ENCODE data around the gene MS4A10. TPM values are rescaled to one million over a fixed set of nuclear protein-coding genes. Genes with fewer than 3 reads are reported as not detected.

Gene MS4A10
- total RNA-seq, 1 donor from 2014 or later: not detected

GRCh38 chr11:60842668-60843600 lies 57.8 kb downstream of the MS4A10 start:
- TF ChIP-seq, protein P1, sequence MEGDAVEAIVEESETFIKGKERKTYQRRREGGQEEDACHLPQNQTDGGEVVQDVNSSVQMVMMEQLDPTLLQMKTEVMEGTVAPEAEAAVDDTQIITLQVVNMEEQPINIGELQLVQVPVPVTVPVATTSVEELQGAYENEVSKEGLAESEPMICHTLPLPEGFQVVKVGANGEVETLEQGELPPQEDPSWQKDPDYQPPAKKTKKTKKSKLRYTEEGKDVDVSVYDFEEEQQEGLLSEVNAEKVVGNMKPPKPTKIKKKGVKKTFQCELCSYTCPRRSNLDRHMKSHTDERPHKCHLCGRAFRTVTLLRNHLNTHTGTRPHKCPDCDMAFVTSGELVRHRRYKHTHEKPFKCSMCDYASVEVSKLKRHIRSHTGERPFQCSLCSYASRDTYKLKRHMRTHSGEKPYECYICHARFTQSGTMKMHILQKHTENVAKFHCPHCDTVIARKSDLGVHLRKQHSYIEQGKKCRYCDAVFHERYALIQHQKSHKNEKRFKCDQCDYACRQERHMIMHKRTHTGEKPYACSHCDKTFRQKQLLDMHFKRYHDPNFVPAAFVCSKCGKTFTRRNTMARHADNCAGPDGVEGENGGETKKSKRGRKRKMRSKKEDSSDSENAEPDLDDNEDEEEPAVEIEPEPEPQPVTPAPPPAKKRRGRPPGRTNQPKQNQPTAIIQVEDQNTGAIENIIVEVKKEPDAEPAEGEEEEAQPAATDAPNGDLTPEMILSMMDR (IDR thresholded peaks at IDR 0.05): no peak
- no peak for DNase-seq (ENCODE audit: extremely low spot score, unreplicated experiment)
- peak overlapping the region; percentile 84 for H3K4me3 Mint-ChIP-seq (ENCODE audit: unreplicated experiment)
- H3K9me3 Mint-ChIP-seq (ENCODE audit: unreplicated experiment): no peaks in the 10 kb centered on the region
- H3K36me3 Mint-ChIP-seq (ENCODE audit: unreplicated experiment): peaks cover 6% of the 10 kb centered on the region
- peaks cover 57% of the 10 kb centered on the region for H3K4me1 Mint-ChIP-seq (ENCODE audit: unreplicated experiment)
- no peaks in the 10 kb centered on the region for H3K27me3 Mint-ChIP-seq (ENCODE audit: unreplicated experiment)
- H3K27ac Mint-ChIP-seq (ENCODE audit: unreplicated experiment): peak overlapping the region; percentile 97

DNA sequence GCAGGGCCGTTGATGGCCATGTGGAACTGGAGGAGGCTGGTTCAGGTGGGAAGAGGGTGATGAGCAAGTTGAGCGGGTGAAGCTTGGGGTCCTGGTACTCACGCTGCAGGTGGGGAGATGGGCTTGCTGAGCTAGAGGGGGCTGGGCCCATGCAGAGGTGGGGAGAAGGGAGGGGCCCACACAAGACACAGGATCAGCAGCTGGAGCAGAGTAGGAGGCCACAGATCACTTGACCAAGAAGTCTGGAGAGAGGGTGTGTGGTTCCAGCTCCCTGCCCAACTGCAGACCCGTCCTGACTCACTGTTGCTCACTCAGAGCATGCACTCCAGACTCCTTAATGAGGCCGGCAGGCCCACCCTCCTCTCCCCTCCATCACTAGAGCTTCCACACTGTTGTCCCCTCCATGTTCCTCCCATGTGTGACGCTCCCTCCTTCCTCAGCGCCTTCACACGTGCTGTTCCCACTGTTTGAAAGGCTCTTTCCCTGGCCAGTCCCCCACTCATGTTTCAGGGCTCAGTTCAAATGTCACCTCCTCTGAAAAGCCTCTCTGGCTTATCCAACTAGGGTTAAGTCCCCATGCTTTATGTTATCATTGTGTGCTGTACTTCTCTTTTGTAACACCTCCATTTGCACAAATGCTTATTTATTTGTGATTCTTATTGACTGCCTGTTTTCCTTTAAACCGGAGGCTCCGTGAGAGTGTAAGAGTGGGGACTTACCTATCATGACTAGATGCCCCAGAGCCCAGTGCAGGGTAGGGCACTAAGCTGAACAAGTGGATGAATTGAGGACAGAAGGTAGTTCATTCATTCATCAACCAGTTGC lies 59.1 kb downstream of the MS4A10 start:
- Mint-ChIP-seq H3K4me1 (ENCODE audit: unreplicated experiment) (peaks cover 57% of the 10 kb centered on the region), H3K9me3 (ENCODE audit: unreplicated experiment) (no peaks in the 10 kb centered on the region), H3K4me3 (ENCODE audit: unreplicated experiment) (peak overlapping the region; percentile 84), H3K27me3 (ENCODE audit: unreplicated experiment) (no peaks in the 10 kb centered on the region), H3K27ac (ENCODE audit: unreplicated experiment) (peak overlapping the region; percentile 14), H3K36me3 (ENCODE audit: unreplicated experiment) (peaks cover 12% of the 10 kb centered on the region)
- no peak for DNase-seq (ENCODE audit: extremely low spot score, unreplicated experiment)
- TF ChIP-seq, protein P1 (IDR thresholded peaks at IDR 0.05): no peak

- Mint-ChIP-seq H3K27me3 (ENCODE audit: unreplicated experiment) (no peaks in the 10 kb centered on the region), H3K36me3 (ENCODE audit: unreplicated experiment) (peaks cover 14% of the 10 kb centered on the region), H3K9me3 (ENCODE audit: unreplicated experiment) (no peaks in the 10 kb centered on the region), H3K4me1 (ENCODE audit: unreplicated experiment) (peaks cover 52% of the 10 kb centered on the region), H3K27ac (ENCODE audit: unreplicated experiment) (no peak overlapping the region), H3K4me3 (ENCODE audit: unreplicated experiment) (peak overlapping the region; percentile 1)
- DNase-seq (ENCODE audit: extremely low spot score, unreplicated experiment): no peak
- TF ChIP-seq, protein P1 (IDR thresholded peaks at IDR 0.05): no peak
These were observed 59.7 kb downstream of the MS4A10 start for GRCh38 chr11:60844870-60845221.

DNA sequence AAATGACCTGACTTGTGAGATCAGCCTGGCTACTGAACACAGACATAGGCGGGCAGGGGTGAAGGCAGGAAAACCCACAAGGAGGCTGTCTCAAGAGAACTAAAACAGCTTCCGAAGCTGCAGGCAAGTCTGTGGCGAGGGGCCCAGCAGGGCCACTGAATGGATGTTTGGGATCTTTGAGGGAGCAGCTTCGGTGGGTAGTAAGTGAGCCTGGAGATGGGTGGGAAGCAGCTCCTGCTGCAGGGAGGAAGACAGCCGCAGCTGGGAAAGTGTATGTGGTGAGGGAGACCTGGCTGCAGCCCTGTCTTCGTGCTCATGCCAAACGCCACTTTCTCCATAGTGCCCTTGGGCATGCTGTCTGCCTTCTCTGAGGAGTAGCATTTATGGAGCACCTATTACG lies 60.2 kb downstream of the MS4A10 start:
- H3K4me1 Mint-ChIP-seq (ENCODE audit: unreplicated experiment): peaks cover 47% of the 10 kb centered on the region
- H3K4me3 Mint-ChIP-seq (ENCODE audit: unreplicated experiment): no peak overlapping the region
- H3K36me3 Mint-ChIP-seq (ENCODE audit: unreplicated experiment): peaks cover 17% of the 10 kb centered on the region
- no peaks in the 10 kb centered on the region for H3K9me3 Mint-ChIP-seq (ENCODE audit: unreplicated experiment)
- TF ChIP-seq, protein P1 (IDR thresholded peaks at IDR 0.05): no peak
- no peak overlapping the region for H3K27ac Mint-ChIP-seq (ENCODE audit: unreplicated experiment)
- no peaks in the 10 kb centered on the region for H3K27me3 Mint-ChIP-seq (ENCODE audit: unreplicated experiment)
- DNase-seq (ENCODE audit: extremely low spot score, unreplicated experiment): no peak

DNA sequence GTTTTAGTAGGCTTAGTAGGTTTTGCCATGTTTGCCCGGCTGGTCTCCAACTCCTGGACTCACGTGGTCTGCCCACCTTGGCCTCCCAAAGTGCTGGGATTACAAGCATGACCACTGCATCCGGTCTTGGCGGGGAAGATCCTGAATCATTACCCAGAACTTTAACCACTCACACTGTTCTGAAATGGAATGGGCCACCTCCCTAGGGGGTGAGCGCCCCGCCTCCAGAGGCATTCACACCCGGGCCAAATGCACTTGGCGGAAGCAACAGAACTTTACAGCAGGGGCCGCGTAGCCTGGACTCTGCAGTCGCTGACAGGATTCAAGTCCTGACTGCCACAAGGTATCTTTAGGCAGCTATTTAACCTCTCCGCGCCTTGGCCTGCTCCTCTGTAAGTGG lies 62.1 kb downstream of the MS4A10 start:
- DNase-seq (ENCODE audit: extremely low spot score, unreplicated experiment): no peak

More for the DNA sequence above, 62.1 kb downstream of the MS4A10 start:
- H3K4me3 Mint-ChIP-seq (ENCODE audit: unreplicated experiment): no peak overlapping the region
- no peaks in the 10 kb centered on the region for H3K27me3 Mint-ChIP-seq (ENCODE audit: unreplicated experiment)
- no peak overlapping the region for H3K27ac Mint-ChIP-seq (ENCODE audit: unreplicated experiment)
- no peaks in the 10 kb centered on the region for H3K9me3 Mint-ChIP-seq (ENCODE audit: unreplicated experiment)
- TF ChIP-seq, protein P1 (IDR thresholded peaks at IDR 0.05): no peak
- peaks cover 31% of the 10 kb centered on the region for H3K4me1 Mint-ChIP-seq (ENCODE audit: unreplicated experiment)
- H3K36me3 Mint-ChIP-seq (ENCODE audit: unreplicated experiment): peaks cover 23% of the 10 kb centered on the region
